ELF-1 (cell line): Measurements from ENCODE around the gene TGM3.
A peak's percentile ranks its signal among the peaks of the same experiment; 100 is the strongest.

Experiments
- DNase-seq: peaks from one replicate; pipeline ENCODE4 v3.0.0-alpha.2; 2016; ENCODE audit warnings: low read depth, low spot score

TGM3 gene

DNA sequence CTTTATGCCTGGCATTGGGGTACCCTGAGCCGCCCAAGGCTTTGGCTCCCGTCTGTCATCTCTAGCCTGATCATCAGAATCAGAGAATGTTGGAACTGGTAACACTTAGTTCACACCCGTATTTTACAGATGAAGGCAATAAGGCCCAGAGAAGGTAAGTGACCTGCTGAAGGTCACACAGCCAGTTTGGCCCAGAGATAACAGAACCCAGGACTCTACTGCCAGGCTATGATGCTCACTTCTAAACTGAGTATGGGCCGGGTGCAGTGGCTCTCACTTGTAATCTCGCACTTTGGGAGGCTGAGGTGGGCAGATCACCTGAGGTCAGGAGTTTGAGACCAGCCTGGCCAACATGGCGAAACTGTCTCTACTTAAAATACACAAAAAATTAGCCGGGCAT is 83.1 kb downstream of the TGM3 start:
- no peak for DNase-seq

DNA sequence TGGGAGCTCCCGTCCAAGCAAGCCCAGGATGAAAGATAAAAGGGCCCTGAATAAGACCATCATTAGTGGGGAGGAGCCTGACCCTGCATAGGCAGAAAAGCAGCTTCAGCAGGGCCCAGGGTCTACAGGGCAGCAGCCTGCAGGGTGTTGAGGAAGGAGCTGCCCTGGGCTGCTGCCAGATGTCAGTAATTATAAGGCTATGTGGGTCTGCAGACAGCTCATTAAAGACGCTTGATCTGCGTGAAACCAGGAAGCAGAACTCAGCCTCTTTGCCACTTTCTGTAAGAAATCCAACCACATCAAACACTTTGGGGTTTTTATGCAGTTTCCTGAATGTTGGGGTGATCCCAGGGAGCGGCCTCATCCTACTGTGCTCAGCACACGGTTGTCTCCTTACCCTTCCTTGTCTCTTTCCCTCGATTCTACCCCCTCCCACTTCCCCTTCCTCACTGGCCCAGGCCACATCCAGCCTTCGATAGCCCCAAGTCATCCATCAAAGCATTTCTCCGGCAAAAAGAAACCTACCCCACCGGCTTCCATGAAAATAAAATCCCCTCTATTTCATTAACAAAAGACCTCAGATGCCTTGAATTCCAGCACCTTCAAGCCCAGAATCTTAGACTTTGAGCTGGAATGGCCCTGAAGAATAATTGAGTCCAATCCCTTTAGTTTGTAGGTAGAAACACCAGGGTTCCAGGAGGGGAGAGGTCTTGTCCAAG is 83.9 kb downstream of the TGM3 start:
- peak; percentile 83 for DNase-seq

DNA sequence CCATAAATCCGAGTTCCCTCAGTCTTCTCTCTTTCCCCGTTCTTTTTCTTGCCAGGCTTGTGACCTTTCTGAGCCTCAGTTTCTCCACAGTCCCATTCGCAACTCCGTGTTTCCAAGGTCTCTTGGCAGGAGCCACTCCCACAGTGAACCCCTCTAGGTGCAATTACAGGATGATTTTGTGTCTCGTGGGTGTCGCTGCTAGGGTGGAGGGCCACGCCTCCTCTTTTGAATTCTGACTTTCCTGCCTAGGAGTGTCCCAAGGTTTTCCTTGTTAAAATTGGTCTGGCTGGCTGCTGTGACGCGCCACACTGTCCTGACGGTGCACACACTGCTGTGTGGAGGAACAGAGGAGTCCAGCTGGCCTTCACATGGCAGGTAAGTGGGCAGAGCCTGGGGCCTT is 84.8 kb downstream of the TGM3 start, which contains the start of gene TGM6:
TSS of gene TGM6 (plus strand) at position 301 of the 400 bp plus-strand sequence. CDS start at position 369, 68 bp downstream.
- no peak for DNase-seq

DNA sequence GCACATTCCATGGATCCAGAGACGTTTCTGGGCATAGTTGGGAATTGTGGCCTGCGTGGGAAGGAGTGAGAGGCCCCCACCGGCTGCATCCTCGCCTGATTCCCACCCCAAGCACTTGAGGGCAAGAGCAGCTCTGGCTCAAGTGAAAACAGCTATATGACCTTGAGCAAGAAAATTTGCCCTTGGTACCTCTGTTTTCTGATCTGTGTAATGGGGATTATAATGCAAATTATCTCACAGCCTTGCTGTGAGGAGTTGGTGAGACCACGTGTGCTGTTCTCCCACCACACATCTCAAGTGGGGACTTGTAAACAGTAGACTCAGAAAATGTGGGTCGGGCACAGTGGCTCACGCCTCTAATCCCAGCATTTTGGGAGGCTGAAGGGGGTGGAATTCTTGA is 85.5 kb downstream of the TGM3 start:
- DNase-seq, result no peak

DNA sequence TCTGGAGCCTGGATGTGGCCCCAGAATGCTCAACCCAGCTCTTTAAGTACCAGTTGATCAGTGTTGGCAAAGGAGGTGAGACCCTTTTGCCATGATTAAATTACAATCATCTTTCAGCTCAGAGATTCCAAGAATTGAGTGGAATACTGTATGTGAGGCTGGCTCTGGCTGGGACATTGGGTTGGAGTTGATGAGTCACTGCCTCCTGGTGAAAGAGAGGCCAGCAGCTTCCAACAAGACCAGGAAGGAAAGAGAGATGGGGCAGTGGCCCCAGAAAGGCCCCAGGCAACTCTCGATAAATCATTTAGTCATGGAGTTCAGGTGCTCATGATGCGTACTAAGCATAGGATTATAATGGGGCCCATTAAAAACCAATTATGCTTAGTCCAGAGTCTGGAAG is 87.0 kb downstream of the TGM3 start:
- DNase-seq, result no peak

DNA sequence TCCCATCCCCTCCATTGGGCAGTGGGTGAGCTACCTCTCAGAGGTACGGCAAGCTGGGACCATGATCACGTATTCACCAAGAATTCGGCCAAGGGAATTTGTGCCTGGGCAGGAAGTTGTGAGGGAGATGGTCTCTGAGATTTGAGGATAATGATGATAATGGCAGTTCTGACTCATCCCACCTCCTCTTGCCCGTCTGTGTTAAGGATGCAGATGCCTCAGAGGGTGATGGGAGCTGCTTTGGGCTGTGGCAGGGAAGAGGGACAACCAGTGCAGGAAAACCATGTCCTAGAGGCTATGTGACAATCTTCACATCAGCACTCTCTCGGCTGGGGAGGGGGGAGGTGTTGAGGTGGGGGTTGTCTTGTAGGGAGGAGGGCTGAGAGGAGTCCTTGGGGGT is 89.2 kb downstream of the TGM3 start:
- peak; percentile 32 for DNase-seq

DNA sequence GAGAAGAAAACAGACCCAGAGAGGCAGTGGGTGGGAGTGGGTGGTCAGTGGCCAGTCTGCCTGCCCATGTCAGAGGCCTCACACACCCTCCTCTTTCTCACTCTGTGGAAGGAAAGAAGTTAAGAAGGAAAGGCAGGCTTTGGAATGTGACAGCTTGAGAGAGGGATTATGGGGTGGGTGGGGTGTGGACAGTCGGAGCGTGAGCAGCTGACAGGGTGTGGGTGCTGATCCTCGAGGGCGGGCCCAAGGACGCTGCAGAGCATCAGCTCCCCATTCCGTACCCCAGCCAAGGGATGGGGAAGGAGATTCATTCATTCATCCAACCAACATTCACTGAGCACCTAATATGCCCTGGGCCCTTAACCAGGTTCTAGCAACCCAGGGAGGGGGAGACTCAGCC is 89.7 kb downstream of the TGM3 start:
- DNase-seq, result peak; percentile 36

DNA sequence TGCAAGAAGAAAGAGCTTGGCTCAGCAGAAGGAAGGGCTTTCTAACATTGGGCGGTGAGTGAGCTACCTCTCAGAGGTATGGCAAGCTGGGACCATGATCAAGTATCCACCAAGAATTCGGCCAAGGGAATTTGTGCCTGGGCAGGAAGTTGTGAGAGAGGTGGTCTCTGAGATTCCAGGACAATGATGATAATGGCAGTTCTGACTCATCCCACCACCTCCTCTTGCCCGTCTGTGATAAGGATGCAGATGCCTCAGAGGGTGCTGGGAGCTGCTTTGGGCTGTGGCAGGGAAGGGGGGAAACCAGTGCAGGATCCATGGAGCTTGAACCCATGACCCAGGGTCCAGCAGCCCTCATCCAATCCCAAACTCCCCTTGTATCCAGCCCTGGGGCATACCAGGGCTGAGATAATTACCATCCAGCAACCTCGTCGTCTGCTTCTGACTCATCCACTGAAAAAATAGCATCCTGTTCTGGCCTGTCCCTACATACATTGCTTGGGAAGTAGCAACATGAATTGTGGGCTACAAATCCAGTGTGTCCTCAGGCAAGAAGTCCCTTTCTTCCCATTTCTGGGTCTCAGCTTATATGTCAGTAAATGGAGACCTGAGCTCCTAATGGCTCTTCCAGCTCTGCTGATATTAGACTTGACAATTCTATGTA is 90.8 kb downstream of the TGM3 start:
- DNase-seq, result peak; percentile 85

DNA sequence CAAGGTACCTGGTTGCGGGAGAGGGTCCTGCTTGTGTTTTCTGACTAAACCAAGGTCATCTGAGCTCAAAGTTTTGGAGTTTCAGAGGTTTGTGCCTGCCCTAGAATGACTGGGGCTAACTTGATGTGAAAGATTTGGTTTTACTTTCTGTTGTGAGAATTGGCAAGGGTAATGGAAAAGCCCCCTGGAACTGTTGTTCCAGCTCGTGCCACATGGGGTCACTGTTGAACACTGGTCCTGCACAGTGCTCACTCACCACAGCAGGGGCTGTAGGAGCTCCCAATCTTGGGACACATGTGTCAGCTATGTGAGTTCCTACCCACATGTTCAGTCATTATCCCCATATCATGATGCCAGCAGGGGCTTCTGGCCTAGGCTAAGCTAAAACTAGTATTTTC is 91.4 kb downstream of the TGM3 start:
- peak; percentile 85 for DNase-seq

DNA sequence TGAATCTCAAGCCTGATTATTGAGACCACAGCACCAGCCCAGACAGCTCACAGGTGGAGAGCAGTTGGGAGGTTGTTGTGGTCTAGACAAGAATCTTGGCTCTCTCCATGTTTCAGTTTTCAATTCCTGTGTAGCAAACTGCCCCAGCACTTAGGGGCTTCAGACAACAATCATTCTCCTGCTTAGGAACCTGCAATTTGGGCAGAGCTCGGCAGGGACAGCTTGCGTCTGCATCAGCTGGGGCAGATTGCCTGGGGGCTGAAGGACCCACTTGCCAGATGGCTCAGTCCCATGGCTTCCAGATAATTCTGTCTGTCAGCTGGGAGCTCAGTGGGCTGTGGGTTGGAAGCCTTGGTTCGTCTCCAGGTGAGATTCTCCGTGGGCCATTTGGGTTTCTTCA is 91.8 kb downstream of the TGM3 start:
- no peak for DNase-seq
